GM10847 (cell line): ENCODE data around the gene WASF3.

Experiments used
- POLR2A ChIP-seq: IDR thresholded peaks from 2 replicates; pipeline ENCODE4 v1.6.1; 2011; ENCODE audit not compliant: insufficient read length; ENCODE audit errors: extremely low read depth

WASF3 gene

GRCh38 chr13:26629260-26629825, 71.9 kb downstream of the WASF3 start:
- no peak for TF ChIP-seq POLR2A

GRCh38 chr13:26646603-26647002, 89.1 kb downstream of the WASF3 start:
- no peak for TF ChIP-seq POLR2A

DNA sequence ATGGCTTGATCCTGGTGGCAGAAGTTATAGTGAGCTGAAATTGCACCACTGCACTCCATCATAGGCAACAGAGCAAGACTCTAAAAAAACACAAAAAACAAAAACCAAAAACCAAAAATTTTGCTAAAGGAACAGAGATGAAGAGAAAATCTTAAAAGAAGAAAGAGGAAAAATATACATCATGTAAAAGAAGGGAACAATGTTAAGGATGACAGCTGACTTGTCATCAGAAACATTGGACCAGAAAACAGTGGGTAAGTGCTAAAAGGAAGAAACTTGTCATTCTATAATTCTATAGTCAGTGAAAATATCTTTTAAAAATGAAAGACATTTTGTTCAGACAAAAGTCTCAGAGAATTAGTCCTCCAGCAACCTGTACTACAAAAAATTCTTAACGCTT, 93.8 kb downstream of the WASF3 start:
- TF ChIP-seq POLR2A: no peak

DNA sequence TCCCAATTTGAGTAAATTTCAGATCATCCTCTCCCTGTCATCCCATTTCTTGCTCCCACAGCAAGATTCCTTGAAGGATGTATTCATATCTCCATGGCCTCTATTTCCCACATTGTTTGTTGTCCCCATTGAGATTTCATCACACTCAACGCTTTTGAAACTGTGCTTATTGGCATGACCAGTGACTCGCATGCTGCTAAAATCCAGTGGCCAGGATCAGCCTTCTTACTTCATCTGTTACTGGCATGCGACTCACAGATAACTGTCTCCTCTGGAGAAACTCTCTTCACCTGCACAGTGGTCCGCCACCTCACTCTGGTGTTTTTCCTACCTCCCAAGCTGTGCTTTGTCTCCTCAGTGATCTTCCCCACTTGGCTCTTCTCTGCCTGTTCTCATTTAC, 95.8 kb downstream of the WASF3 start:
- no peak for TF ChIP-seq POLR2A

- TF ChIP-seq POLR2A: no peak
Observed at GRCh38 chr13:26653842-26654241, 96.4 kb downstream of the WASF3 start.

- no peak for TF ChIP-seq POLR2A
Observed at GRCh38 chr13:26656919-26657318, 99.4 kb downstream of the WASF3 start.

GRCh38 chr13:26658448-26659385, 101.2 kb downstream of the WASF3 start:
- TF ChIP-seq POLR2A: no peak

GRCh38 chr13:26660185-26660584, 102.7 kb downstream of the WASF3 start:
- TF ChIP-seq POLR2A: no peak

- TF ChIP-seq POLR2A: no peak
Observed at GRCh38 chr13:26660766-26661165, 103.3 kb downstream of the WASF3 start.

GRCh38 chr13:26663791-26664190, 106.3 kb downstream of the WASF3 start:
- no peak for TF ChIP-seq POLR2A

GRCh38 chr13:26664286-26664685, 106.8 kb downstream of the WASF3 start:
- no peak for TF ChIP-seq POLR2A

DNA sequence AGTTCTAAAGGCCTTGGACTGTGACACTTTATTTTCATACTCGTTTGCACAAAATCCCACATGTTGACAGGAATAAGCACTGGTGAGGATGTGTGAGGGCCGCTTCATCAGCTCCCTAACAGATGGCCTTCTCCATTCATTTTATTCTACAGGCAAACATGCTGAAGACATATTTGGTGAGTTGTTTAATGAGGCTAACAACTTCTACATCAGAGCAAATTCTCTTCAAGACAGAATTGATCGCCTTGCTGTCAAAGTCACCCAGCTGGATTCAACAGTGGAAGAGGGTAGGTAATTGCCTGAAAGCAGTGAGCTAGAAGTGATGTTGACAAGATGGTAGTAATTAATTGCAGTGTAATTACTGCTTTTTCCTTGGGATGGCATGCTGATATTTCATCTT, 107.4 kb downstream of the WASF3 start:
- no peak for TF ChIP-seq POLR2A

- no peak for TF ChIP-seq POLR2A
Observed at GRCh38 chr13:26668357-26669146, 111.1 kb downstream of the WASF3 start.

GRCh38 chr13:26673890-26674289, 116.4 kb downstream of the WASF3 start:
- TF ChIP-seq POLR2A: no peak

- TF ChIP-seq POLR2A: no peak
Observed at GRCh38 chr13:26677156-26677555, 119.7 kb downstream of the WASF3 start.

- no peak for TF ChIP-seq POLR2A
Observed at GRCh38 chr13:26678330-26678729, 120.8 kb downstream of the WASF3 start.

DNA sequence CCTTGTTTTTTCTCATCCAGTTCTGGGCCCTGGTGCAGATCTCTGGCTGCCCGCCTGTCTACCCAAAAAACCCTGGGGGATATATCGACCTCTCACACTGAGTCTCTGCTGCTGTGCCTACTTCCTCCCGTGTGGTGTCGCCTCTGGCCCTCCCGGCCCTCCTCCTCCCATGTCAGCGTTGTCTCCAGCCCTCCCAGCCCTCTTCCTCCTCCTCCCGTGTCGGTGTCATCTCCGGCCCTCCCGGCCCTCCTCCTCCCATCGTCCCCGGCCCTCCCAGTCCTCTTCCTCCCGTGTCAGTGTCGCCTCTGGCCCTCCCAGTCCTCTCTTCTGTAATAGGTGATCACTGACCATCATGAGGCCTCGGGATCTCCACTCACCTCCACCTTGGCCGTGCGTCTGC, 121.3 kb downstream of the WASF3 start:
- TF ChIP-seq POLR2A: no peak
